ENCODE measurements around the gene PIEZO1.

DNA sequence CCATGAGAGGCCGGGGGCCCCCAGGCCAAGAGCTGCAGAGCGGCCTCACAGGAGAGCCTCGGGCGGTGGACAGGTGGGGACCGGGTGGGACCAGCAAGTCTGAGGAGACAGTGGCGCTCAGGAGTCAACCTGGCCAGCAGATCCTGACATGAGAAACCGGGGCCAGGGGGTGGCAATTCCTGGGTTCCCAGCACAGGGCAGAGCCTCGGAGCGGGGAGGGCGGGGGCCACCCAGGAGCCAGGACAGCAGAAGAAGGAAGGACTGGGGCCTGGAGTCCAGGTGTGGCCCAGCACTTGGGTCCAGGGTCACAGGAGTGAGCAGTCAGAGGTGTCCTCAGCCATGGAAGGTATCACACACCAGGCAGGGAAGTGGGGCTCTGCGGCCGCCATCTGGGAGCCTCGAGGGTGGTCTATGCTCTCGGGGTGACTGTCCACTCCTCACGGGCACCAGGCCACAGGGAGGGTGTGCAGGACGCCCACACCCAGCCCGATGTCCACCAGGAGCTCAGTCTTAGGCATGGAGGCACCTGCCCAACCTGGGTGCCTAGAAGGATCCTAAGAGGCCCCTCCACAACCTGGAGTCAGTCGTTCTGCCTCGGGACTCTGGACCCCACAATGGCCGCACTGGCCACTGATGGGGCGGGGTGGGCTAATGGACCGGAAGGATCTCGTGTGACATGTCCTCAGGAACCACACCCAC lies 29.1 kb downstream of the PIEZO1 start:
- TF ChIP-seq, protein P1, sequence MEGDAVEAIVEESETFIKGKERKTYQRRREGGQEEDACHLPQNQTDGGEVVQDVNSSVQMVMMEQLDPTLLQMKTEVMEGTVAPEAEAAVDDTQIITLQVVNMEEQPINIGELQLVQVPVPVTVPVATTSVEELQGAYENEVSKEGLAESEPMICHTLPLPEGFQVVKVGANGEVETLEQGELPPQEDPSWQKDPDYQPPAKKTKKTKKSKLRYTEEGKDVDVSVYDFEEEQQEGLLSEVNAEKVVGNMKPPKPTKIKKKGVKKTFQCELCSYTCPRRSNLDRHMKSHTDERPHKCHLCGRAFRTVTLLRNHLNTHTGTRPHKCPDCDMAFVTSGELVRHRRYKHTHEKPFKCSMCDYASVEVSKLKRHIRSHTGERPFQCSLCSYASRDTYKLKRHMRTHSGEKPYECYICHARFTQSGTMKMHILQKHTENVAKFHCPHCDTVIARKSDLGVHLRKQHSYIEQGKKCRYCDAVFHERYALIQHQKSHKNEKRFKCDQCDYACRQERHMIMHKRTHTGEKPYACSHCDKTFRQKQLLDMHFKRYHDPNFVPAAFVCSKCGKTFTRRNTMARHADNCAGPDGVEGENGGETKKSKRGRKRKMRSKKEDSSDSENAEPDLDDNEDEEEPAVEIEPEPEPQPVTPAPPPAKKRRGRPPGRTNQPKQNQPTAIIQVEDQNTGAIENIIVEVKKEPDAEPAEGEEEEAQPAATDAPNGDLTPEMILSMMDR (IDR thresholded peaks at IDR 0.05): no peak
- no peak for TF ChIP-seq POLR2A (IDR thresholded peaks at IDR 0.05)

All from lower leg skin (tissue), 3 donors.